HG02759 (cell line): Measurements from ENCODE around the gene MEPCE.

Experiments used
- ATAC-seq: cut with Tn5 transposase; IDR thresholded peaks from one replicate; pipeline ENCODE4 v1.9.1; 2021; ENCODE audit warnings: mild to moderate bottlenecking, moderate library complexity; ENCODE audit not compliant: unreplicated experiment

MEPCE gene

DNA sequence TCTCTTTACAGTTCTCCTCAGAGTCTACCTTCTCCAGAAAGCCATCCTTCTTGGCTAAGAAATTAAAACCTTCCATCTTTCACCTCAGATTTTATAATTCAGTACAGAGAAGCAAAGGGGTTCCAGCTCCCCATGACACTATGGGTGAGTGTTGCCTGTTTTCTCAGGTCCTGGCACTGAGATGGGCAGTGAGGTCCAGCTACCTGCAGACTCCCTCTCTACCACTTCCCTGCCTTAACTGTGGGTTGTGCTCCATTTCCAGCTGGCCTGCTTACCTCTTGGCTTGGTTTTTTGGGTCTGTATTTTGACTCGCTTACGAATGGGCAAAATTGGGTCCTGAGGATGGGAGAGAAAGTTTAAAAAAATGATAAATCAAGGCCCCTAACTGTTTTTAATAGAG lies 27.4 kb upstream of the MEPCE start:
- ATAC-seq = no peak

DNA sequence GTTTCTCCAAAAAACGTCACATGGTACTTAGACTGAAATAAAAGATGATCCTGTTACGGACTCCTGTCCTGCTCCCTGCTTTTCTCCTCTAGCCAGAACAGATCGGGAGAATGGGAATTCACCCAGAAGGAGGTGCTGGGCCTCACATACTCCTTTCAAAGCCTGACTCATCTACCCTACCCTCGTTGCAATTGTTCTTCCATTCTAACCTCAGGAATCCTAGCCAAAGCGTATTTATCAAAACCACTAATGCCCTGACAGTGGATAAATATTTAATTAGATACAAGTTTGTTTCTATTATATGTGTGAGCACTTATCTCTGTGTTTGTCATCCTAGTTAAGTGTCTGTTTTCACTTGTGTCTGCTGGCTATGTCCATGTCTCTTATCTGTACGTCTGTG lies 22.9 kb upstream of the MEPCE start:
- ATAC-seq = no peak

DNA sequence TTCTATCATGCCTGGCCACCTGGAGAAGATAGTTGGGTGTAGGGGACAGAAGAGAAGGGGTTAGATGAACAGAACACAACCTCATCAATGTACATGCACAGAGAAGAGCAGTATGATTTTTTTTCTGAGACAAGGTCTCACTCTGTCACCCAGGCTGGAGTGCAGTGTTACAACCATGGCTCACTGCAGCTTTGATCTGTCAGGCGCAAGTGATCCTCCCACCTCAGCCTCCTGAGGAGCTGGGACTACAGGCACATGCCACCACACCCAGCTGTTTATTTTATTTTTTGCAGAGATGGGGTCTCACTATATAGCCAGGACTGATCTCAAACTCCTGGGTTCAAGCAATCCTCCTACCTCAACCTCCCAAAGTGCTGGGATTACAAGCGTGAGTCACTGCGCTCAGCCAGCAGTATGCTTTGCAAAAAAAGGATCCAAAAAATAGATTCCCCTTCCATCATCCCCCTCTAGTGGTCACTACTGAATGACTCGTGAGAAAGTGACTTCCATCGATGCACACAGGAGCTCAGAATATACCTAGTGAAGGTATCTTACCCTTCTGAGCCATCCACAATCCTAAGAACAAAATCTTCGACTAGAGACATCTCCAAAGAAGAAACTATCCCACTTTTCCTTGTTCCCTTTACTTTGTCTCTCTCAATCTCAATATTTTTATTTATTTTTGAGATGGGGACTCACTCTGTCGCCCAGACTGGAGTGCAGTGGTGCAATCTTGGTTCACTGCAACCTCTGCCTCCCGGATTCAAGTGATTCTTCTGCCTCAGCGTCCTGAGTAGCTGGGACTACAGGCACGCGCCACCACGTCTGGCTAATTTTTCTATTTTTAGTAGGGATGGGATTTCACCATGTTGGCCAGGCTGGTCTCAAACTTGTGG lies 22.1 kb upstream of the MEPCE start:
- ATAC-seq = peak; percentile 57

DNA sequence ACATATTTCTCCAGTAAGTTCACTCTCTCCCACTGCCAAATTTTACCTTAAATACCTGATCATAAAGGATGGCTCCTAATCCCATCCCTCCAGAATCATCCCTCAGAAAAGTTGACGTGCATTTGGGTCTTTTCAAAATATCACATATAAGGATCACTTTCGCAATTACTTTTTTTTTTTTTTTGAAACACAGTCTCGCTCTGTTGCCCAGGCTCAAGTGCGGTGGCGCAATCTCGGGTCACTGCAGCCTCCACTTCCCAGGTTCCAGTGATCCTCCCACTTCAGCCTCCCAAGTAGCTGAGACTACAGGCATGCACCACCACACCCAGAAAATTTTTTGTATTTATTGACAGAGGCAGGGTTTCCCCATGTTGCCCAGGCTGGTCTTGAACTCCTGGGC lies 18.5 kb upstream of the MEPCE start:
- no peak for ATAC-seq

DNA sequence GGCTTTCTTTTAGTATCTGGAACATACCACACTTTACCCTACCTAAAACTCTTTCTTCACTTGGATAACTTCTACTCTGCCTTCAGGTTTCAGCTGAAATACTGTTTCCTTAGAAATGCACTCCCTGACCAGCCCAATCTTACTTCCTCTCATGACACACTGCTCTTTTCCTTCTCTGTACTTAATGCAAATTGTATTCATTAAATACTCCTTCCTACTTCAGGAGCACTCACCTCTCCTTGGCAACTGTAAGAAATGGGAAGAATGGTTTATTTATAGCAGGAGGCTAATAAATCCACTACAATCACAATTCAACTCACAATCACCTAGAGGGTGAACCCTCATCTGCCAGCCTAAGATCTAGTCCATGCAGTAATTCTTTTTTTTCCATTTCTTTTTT lies 16.3 kb upstream of the MEPCE start:
- no peak for ATAC-seq

DNA sequence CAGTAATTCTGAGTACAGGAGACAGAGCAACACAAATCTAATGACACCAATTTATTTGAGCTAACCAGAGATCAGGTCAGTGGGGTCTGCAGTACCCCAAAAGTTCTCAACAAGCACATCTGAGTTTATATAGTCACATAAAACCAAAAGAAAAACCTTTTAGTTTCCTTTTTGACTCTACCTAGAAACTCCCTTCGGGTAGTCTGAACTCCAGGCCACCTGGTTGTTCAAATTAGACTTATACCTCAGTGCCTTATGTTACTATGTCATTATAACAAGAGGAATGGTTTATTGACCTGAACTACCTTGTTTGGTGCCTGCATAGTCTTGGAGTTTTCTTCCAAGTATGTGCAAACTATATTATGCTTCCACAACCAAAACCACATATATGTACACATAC lies 15.7 kb upstream of the MEPCE start:
- no peak for ATAC-seq

DNA sequence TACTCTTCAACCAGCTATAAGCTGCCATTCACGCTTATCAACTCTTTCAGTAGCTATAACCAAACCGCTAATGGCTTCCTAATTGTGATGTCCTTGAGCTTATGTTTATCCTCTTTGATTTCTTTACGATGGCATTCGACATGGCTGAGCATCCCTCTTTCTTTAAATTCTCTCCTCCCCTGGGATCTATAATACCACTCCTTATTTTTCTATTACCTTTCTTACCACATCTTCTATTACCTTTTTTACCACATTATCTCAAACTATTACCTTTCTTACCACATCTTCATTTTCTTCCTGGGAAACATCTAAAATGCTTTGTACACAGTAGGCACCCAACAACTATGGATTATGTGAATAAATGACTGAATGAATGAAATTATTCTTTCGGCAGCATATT lies 14.2 kb upstream of the MEPCE start:
- ATAC-seq = no peak

DNA sequence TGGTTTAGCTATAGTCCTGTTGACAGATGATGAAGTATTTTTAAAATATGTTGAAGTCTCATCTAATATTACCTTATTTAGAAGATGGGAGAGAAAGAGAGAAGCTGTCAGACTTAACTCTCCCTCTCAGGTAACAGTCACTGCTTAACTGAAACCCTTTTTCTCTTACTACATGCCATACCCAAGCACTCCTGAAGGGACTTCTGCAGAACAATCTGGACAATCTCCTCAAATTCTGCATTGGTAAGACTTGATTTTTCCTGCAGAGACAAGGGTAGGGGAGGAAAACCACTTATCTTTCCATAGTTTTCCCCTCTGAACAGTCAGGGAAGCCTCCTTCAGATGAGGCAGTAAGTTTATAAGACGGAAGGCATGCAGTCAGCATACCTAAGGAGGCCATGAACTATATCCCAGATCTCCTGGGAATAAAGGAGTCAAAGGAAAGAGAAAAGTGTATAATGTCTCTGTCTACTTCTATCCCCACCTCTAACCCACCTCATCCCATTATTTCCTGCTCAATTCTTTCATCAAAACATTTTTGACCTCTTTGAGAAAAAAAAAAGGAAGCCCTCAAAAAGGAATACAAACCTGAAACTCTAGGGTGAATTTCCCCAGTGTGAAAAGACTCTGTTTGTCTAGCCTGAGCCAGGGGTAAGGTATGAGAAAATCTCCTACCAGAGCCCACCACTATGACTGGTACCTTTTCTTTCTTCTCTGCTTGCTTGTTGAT lies 10.5 kb upstream of the MEPCE start:
- no peak for ATAC-seq

DNA sequence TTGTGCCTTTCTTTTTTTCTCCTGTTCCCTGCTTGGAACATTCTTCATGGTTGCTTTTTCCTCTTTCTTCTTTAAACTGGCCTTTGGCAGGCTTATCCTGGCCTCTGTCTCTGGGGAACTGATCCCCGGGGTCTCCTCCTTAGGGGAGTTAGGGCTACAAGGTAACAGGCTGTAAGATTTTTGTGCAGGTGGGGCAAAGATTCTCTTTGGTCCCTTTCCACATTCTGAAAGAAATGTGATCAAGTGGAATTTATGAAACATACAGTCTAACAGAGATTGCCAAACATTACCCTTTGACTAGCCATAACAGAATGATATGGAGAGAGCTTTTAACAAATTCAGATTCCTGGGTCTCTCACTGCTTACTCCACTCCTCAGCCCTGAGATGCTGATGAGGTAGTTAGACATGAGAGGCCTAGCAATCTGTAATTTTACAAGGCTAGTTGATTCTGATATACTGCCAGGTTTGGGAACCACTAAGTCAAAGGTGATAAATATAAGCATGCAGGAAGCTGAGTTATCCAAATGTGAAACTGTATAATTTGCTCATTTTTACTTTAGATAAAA lies 9.9 kb upstream of the MEPCE start:
- ATAC-seq = no peak

DNA sequence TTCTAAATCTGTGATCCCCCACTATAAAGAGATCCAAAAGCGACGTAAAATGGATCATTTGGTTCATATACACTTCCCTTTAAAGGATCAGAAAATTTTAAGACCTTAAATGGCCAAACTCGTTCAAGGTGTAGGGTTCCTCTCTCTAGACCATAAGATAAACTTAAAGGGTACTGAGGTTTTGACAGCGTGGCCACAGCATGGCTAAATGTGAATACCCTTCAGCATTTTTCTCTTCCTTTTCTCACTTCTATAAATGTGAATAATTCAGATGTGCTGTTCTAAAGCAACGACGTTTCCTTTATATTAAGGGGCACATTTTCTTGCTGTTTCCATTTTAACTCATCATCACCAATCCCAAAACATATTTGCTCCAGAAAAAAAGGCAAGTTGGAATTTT lies 6.3 kb upstream of the MEPCE start:
- ATAC-seq = no peak

DNA sequence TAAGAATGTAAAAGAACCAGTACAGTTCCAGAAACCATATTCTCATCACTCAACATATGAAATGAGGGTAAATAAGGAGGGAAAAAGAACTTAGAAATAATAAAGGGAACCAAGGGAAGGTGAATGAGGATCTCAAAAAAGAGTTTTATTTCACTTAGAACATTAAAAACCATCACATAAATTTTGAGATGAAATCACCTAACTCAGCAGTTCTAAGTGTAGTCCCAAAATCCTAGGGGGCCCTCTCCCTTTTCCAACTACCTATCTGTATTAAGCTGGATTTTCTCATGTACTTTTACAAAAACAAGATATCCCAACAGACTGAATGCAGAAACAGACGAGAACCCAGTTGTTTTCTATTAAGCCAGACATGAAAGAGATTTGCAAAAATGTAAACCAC lies 4.3 kb upstream of the MEPCE start:
- ATAC-seq = no peak

DNA sequence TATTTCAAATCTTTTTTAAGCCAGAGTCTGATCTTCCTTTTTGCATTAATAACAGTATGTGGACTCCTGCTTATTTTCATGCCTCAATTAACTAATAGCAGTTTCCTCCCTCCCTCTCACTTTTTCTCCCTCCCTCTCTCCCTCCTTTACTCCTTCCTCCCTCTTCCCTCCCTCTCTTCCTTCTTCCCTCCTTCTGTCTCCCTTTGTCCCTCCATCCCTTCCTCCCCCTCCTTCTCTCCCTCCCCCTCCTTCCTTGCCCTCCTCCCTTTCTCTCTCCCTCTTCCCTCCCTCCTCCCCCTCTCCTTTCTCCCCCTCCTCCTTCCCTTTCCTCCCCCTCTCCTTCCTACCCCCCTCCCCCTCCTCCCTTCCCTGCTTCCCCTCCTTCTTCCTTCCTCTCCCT lies 3.1 kb upstream of the MEPCE start:
- ATAC-seq = no peak

DNA sequence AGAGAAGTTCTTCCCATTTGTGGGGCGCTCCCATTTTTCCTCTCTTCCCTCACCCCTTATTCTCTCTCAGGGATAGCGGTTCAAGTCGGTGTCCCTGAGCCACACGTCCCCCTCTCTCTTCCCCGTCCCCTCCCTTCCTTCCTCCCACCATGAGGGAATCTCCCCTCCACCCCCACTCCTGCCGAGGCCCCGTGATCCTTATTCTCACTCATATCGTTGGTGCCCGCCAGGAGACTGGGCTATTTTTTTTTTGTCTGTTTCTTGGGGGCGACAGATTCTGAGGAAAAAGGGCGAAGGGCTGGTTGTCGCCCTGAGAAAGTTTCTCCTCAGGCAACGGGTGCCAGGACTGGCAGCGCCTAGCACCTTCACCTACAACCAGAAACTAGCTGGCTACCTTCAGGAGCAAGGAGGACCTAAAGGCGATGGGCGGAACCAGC lies 1.9 kb upstream of the MEPCE start:
- no peak for ATAC-seq

DNA sequence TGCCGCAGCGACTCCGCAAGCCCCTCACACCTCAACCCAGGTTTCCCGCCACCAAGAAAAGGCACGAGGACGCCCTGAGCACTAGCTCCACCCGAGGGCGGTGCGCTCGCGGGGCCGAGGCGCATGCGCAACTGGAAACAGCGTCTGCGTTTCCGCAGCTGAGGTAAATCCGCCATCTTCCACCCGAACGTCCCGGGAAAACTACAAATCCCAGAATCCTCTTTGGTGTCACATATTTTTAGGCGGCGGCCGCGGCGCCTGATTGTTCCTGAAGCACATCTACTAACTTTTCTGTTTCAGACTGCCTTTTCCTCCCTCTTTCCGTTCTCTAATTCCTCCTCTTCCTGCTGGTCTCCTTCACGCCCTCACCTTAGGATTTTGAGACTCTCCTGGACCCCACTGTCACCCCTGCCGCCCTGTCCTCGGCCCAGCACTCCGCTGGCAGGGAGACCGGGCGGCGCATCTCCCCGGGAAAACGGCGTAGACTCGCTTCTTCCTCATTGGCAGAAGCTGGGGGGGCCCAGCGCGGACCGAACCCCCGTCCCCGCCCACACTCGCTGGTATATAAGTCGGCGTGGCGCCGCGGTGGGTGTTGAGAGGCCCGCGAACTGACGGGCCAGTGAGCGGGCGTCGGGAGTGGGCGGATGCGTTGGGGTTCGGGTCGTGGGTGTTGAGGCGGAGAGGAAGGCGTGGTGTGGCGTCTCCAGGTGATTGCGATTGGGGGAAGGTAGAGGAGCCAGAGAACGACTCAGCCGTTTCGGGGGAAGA lies 1.2 kb upstream of the MEPCE start, which contains the start of gene ZCWPW1:
Gene ZCWPW1, minus strand, starts transcription at position 505 of the 768 bp plus-strand sequence. CDS start 8,054 bp downstream, outside the sequence.
- ATAC-seq = peak; percentile 53

DNA sequence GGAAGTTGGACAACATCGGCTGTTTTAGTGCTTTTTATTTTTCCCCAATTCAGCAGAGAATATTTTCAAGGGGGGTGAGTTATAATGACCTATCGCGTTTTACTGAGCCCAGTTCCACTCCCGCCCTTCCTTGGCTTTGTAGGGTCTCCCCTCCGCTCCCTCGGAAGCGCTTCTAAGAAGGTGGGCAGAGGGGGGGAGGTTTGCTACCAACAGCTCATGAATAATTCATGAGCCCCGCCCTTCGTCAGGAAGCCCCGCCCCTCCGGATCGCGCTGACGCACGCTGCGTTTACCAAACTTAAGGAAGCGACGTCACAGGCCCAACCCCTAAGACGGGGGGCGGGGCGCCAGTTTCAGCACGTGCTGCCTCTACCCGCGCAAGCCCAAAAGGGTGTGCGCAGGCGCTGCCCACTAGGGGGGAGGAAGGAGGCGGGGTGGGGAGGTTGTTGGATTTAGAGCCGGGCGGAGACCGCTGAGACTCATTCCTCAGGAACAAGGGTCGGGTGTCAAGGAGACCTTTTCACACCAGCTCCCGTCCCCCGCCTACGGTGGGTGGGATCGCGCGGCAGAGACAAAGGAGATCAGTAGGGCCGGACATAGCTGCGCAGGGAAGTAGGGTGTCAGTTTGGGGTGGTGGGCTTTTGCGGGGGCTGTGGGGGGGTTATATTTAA lies 529 bp upstream of the MEPCE start:
- peak; percentile 49 for ATAC-seq

DNA sequence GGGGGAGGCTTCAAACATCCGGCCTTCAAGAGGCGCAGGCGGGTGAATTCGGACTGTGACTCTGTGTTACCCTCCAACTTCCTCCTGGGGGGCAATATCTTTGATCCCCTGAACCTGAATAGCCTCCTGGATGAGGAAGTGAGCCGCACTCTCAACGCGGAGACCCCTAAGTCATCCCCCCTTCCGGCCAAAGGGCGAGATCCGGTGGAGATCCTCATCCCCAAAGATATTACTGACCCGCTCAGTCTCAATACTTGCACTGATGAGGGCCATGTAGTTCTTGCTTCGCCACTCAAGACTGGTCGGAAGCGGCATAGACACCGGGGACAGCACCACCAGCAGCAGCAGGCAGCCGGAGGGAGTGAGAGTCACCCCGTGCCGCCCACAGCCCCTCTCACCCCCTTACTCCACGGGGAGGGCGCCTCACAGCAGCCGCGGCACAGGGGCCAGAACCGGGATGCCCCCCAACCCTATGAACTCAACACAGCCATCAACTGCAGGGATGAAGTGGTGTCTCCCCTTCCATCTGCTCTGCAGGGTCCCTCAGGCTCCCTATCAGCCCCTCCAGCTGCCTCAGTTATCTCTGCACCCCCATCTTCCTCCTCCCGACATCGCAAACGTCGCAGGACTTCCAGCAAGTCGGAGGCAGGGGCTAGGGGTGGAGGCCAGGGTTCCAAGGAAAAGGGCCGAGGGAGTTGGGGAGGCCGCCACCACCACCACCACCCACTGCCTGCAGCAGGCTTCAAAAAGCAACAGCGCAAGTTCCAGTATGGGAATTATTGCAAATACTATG lies 1.1 kb downstream of the MEPCE start:
- ATAC-seq = no peak

DNA sequence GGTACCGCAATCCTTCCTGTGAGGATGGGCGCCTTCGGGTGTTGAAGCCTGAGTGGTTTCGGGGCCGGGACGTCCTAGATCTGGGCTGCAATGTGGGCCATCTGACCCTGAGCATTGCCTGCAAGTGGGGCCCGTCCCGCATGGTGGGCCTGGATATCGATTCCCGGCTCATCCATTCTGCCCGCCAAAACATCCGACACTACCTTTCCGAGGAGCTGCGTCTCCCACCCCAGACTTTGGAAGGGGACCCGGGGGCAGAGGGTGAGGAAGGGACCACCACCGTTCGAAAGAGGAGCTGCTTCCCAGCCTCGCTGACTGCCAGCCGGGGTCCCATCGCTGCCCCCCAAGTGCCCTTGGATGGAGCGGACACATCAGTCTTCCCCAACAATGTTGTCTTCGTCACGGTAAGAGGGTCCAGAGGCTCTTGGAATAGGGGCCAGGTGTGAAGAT lies 1.7 kb downstream of the MEPCE start:
- no peak for ATAC-seq

DNA sequence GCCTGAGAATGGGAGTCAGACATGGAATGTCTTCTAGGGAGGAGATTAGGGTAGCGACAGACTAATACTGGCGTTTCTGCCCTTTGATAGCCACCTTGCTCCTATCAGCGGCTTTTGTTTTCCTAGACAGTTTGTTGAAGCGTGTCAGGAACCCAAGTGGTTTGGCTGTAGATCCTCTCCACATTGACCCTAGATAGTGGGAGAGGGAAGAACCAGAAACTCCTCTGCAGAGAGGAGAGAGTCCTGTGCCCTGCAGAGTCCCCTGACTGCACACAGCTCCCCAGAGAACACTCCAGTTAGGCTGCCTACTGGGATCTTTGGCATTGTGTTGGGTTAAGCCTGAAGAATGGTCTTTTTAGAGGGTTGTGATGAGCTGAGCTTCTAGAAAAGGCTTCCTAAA lies 2.4 kb downstream of the MEPCE start:
- ATAC-seq = no peak

DNA sequence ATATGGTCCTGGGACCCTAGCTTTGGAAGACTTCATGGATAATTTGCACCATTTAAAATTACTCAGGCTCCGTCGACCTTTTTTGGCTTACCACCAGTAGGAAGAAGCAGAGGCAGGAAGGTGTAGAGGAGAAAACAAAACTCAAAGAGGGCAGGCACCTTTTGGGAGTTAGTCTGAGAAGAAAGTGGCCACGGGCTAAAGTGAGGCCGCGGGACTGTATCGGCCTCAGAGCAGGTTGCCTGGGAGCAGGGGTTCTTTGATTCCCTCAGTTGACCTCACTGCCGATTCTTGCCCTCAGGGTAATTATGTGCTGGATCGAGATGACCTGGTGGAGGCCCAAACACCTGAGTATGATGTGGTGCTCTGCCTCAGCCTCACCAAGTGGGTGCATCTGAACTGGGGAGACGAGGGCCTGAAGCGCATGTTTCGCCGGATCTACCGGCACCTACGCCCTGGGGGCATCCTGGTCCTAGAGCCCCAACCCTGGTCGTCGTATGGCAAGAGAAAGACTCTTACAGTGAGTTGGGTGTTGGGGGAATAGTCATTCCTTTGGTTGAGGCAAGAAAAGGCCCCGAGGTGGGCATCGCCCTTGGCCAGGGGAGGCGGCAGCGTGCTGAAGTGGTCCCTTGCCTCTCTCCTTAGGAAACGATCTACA lies 3.1 kb downstream of the MEPCE start:
- ATAC-seq = no peak
